Measurements from ENCODE around the gene ICOSLG. TPM values are rescaled to one million over a fixed set of nuclear protein-coding genes. Genes with fewer than 3 reads are reported as not detected.
A peak's percentile ranks its signal among the peaks of the same experiment; 100 is the strongest.
"Not testable (repeated sequence)": the region's sequence is repeated elsewhere in the genome, so short reads cannot be mapped to it uniquely, and the experiment has no call there.

The ICOSLG gene
- total RNA-seq, 2 experiments from 2014 or later = 1.8 to 2.0 TPM

DNA sequence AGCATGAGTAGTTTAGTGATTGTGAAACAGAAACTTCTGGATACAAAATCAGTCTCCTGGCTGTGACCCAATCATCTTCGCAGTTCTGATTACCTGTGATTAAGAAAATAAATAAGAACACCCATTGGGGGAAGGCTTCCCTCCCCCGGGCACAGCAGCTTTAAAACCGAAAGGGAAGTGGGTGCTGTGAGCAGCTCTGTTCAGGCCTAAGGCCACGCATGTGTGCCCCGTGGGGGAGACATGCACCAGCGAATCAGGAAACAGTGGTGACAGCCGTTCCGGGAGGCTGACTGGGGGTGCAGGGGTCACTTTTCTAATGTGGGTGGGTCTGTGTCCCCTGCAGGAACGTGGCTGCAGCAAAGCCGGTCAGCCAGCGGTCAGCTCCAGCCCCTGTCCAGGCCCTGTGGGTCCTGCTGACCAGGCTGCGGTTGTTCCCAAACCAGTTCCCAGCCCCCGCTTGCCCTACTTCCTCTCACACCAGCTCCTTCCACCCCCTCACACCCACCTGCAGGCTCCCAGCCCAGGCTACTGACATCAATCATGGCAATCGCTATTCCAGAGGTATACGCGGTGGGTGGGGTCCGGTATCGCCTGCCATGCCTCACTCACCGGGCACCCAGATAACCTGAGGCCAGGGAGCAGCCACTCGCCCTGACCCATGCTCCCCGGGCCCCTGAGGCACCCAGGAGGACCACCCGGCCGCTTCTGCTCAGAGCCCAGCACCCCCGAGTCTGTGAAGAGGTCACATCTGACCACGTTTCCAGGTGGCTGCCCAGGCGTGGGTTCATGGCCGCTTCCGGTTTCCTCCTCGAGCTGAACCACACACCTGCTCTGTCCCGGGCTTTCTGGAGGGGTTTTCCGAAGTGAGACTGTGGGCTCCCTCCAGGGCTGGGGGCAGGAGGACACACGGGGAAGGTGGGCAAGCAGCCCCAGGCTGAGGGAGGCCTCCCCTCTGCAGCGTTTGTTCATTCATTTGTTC lies 33.8 kb downstream of the ICOSLG start:
- H3K4me1 Mint-ChIP-seq (ENCODE audit: low read depth); CTCF ChIA-PET; H3K27ac Mint-ChIP-seq; H3K4me3 Mint-ChIP-seq; H3K36me3 Mint-ChIP-seq (ENCODE audit: low read depth); H3K9me3 Mint-ChIP-seq (ENCODE audit: insufficient read depth); H3K27me3 Mint-ChIP-seq (ENCODE audit: low read depth); POLR2A ChIA-PET; DNase-seq: not testable (repeated sequence)
- peak; percentile 80 for ATAC-seq

DNA sequence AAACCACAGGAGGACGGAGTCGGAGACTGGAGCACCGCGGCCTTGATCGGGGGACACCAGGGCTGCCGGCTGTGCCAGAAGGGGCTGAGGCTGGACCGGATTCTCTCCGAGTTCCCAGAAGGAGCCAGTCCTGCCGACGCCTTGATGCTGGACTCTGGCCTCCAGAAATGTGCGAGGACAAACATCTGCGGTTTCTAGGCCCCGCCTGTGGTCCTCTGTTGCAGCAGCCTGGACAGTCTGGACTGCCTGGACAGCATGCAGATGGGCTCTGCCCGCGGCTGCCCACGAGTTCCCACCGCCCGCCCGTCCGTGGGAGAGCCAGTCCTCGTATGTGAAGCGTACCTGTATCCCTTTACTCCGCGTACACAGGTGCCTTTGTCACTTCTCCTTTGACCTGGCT lies 34.6 kb downstream of the ICOSLG start:
- H3K36me3 Mint-ChIP-seq (ENCODE audit: low read depth) = not testable (repeated sequence)

DNA sequence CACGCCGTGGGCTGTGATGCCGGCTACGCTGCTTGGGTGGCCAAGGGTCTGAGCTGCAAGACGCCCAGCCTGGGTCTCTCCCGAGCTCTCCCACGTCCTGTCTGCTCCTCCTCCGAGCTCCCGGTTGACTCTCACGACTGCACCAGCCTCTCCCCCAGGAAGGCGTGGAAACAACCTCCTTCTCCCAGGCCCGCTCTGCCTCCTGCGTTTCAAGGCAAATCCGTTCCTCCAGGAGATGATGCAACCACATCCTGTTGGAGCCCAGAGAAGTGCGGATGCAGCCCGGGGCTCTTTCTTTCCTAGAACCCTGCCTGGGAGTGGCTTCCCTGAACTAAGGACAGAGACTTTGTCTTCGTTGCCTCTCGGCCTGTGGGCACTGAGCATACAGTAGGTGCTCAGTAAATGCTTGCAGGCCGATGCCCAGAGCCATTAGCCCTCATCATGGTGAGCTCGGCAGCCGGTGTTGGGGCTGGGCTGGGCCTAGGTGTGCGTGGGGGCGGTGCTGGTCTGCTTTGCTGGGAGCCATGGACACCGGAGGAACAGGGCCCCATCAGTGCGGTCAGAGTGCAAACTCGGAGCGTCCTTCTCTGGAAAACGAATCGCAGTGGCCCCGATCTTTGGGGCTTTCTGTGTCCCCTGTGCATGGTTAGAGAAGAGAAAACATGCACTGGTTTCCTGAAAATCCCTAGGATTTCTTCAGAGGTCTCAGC lies 38.0 kb downstream of the ICOSLG start:
- DNase-seq; ATAC-seq; H3K4me1 Mint-ChIP-seq (ENCODE audit: low read depth); H3K4me3 Mint-ChIP-seq; H3K27ac Mint-ChIP-seq; H3K36me3 Mint-ChIP-seq (ENCODE audit: low read depth); H3K27me3 Mint-ChIP-seq (ENCODE audit: low read depth); CTCF ChIA-PET; H3K9me3 Mint-ChIP-seq (ENCODE audit: insufficient read depth); POLR2A ChIA-PET: not testable (repeated sequence)

More for the DNA sequence above, 34.6 kb downstream of the ICOSLG start:
- CTCF ChIA-PET; H3K4me1 Mint-ChIP-seq (ENCODE audit: low read depth); ATAC-seq; H3K4me3 Mint-ChIP-seq; DNase-seq; H3K27ac Mint-ChIP-seq; H3K27me3 Mint-ChIP-seq (ENCODE audit: low read depth); H3K9me3 Mint-ChIP-seq (ENCODE audit: insufficient read depth); POLR2A ChIA-PET: not testable (repeated sequence)

DNA sequence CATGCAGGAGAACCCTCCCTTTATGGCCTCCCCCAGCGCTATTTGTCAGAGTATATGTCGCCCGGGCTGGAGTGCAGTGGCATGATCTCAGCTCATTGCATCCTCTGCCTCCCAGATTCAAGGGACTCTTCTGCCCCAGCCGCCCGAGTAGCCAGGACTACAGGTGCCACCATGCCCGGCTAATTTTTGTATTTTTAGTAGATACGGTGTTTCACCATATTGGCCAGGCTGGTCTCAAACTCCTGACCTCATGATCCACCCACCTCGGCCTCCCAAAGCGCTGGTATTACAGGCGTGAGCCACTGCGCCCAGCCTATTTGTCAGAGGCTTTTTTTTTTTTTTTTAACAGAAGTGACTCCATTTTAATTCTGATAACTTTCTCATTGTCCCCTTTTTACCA lies 40.7 kb downstream of the ICOSLG start:
- H3K36me3 Mint-ChIP-seq (ENCODE audit: low read depth); DNase-seq; H3K4me3 Mint-ChIP-seq; POLR2A ChIA-PET; H3K27ac Mint-ChIP-seq; H3K27me3 Mint-ChIP-seq (ENCODE audit: low read depth); ATAC-seq; H3K9me3 Mint-ChIP-seq (ENCODE audit: insufficient read depth); CTCF ChIA-PET; H3K4me1 Mint-ChIP-seq (ENCODE audit: low read depth): not testable (repeated sequence)

DNA sequence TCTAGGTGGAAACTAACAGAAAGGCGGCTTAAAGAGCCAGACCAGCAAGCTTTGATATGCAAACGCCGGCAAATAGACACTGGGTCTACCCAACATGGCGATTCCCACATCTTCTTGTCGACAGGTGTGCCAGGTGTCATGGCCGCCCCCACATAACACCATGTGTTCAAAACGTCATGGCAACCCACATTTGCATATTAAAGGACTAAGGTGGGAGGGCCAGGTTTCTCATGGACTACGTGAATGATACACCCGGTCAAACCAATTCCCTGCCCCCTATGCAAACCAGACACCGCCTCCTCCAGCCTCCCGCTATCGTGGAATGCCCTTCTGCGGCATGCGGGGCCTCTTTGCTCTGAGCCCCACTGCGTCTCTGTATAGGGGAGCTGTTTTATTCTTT lies 41.3 kb downstream of the ICOSLG start:
- ChIA-PET POLR2A (no interaction called here), CTCF (no interaction called here)
- ATAC-seq (no peak), DNase-seq (no peak)
- no peak overlapping the region for H3K4me3 Mint-ChIP-seq
- H3K27ac Mint-ChIP-seq = no peak overlapping the region
- peaks cover 4% of the 10 kb centered on the region for H3K27me3 Mint-ChIP-seq (ENCODE audit: low read depth)
- H3K4me1 Mint-ChIP-seq (ENCODE audit: low read depth) = no peaks in the 10 kb centered on the region
- H3K36me3 Mint-ChIP-seq (ENCODE audit: low read depth) = no peaks in the 10 kb centered on the region
- no peaks in the 10 kb centered on the region for H3K9me3 Mint-ChIP-seq (ENCODE audit: insufficient read depth)

DNA sequence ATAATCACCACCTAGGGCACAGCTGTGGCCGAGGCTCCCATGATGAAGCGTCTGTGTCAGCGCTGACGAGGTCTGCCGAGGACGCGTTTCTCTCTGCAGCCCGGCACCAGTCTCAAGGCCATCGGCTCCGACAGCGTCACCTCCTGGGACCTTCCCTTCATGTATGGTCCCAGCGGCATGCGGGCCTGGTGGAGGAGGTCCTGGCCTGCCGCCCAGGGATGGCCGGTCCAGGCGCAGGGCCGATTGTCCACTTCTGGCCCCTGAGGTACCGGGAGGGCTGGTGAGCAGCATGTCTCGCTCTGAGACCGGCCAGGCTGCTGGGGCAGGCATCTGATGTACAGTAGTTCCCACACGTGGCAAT lies 43.6 kb downstream of the ICOSLG start:
- H3K4me1 Mint-ChIP-seq (ENCODE audit: low read depth); POLR2A ChIA-PET; H3K36me3 Mint-ChIP-seq (ENCODE audit: low read depth); H3K27ac Mint-ChIP-seq; H3K27me3 Mint-ChIP-seq (ENCODE audit: low read depth); H3K4me3 Mint-ChIP-seq; ATAC-seq; H3K9me3 Mint-ChIP-seq (ENCODE audit: insufficient read depth); DNase-seq; CTCF ChIA-PET: not testable (repeated sequence)

DNA sequence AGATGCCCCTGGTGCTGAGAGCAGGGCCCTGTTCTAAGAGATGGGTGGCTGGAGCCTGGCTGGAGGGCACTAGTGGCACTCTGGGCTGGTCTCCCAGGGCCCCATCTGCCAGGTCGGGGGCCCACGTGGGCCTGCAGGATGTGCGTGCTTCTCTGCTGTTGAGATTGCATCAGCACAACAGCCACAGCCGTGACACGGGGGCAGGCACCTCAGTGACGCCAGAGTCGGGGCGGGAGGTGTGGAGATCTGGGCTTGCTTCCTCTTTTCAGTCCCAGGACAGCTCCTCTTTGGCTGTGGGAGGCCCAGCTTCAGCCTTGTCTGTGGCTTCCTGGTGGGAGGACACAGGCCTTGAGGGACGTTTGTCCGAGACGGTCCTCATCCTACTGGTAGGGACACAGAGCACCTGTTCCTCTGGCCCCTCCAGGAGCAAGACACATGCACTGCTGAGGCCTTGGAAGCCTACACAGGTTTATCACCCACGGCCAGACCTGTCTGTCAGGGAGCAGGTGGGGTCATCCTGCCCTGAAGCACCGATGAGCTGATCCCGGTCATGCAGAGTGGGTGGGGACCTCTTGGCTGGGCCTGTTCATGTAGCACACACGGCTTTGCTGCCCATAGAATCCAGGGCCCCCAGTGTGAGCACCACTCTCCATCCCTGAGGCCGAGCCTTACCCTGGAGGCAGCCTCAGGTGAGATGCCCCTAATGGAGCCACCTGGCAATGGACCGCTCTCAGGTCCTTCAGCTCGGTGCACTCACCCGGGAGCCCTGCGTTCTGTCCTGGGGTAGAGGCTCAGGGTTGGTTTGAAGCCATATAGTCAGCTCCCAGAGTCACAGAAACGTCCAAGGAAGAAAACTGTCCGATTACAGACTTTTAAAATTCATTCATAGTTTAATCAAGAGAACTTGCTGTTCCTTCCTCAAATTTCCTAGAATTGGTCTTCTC lies 44.3 kb downstream of the ICOSLG start:
- CTCF ChIA-PET; H3K36me3 Mint-ChIP-seq (ENCODE audit: low read depth); H3K9me3 Mint-ChIP-seq (ENCODE audit: insufficient read depth); H3K27me3 Mint-ChIP-seq (ENCODE audit: low read depth); H3K4me1 Mint-ChIP-seq (ENCODE audit: low read depth); DNase-seq; ATAC-seq; POLR2A ChIA-PET; H3K4me3 Mint-ChIP-seq; H3K27ac Mint-ChIP-seq: not testable (repeated sequence)

DNA sequence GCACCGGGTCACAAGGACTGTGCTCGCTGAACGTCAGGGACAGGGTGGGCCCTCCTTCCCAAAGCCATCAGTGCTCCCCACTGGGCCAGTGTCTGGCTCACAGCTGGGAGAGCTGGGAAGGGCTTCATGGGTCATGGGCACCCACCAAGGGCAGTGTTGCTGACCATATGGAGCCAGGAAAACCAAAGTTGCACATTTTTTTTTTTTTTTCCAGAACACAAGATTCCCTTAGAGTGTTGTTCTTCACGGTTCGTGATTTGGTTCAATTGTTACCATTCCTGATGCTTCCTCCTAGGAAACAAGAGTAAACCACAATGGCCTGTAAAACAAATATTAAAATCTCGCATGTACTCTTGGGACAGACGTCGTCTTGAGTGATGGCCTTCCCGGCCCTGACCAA lies 45.9 kb downstream of the ICOSLG start:
- H3K27ac Mint-ChIP-seq; H3K4me3 Mint-ChIP-seq; ATAC-seq; H3K27me3 Mint-ChIP-seq (ENCODE audit: low read depth); H3K4me1 Mint-ChIP-seq (ENCODE audit: low read depth); POLR2A ChIA-PET; DNase-seq; H3K9me3 Mint-ChIP-seq (ENCODE audit: insufficient read depth); H3K36me3 Mint-ChIP-seq (ENCODE audit: low read depth); CTCF ChIA-PET: not testable (repeated sequence)

DNA sequence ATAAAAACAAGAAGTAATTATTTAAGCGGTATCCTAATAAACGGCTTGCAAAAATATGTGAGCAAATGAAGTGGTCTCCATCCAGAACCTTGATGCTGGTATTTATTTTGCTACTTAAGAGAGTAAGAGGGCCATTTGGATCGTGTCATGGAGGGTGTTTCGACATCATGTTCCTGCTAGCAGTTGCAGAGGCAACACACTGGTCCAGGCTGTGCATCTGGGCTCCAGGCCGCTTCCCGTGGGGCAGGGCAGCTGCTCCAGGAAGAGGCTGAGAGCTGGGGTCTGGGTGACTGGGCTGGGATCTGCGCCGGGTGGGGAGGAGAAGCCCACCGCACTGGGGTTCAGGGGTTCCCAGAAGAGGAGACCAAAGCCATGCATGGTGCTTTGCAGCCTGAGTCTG lies 46.3 kb downstream of the ICOSLG start:
- ATAC-seq; H3K4me3 Mint-ChIP-seq; H3K9me3 Mint-ChIP-seq (ENCODE audit: insufficient read depth); POLR2A ChIA-PET; CTCF ChIA-PET; H3K36me3 Mint-ChIP-seq (ENCODE audit: low read depth); H3K4me1 Mint-ChIP-seq (ENCODE audit: low read depth); H3K27ac Mint-ChIP-seq; H3K27me3 Mint-ChIP-seq (ENCODE audit: low read depth); DNase-seq: not testable (repeated sequence)

DNA sequence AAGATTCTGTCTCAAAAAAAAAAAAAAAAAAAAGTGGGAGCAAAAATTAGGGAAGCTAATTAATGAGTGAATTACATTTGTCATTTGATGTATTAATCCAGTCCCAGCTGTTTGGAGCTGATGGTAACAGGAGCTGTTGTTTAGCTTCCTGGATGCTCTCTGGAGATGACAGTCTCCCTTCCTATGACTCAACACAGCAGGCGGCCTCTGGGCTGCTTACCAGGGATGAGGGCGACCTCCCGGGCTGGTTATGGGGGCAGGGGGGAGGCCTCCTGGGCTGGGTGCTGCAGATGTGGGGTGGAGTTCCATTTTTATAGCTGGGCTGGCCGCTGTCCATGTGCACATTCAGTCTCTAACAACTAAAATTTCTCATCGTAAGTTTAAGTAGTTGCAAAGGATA lies 47.6 kb downstream of the ICOSLG start:
- ATAC-seq; DNase-seq; H3K27ac Mint-ChIP-seq; H3K36me3 Mint-ChIP-seq (ENCODE audit: low read depth); H3K9me3 Mint-ChIP-seq (ENCODE audit: insufficient read depth); H3K4me1 Mint-ChIP-seq (ENCODE audit: low read depth); POLR2A ChIA-PET; CTCF ChIA-PET; H3K4me3 Mint-ChIP-seq; H3K27me3 Mint-ChIP-seq (ENCODE audit: low read depth): not testable (repeated sequence)

DNA sequence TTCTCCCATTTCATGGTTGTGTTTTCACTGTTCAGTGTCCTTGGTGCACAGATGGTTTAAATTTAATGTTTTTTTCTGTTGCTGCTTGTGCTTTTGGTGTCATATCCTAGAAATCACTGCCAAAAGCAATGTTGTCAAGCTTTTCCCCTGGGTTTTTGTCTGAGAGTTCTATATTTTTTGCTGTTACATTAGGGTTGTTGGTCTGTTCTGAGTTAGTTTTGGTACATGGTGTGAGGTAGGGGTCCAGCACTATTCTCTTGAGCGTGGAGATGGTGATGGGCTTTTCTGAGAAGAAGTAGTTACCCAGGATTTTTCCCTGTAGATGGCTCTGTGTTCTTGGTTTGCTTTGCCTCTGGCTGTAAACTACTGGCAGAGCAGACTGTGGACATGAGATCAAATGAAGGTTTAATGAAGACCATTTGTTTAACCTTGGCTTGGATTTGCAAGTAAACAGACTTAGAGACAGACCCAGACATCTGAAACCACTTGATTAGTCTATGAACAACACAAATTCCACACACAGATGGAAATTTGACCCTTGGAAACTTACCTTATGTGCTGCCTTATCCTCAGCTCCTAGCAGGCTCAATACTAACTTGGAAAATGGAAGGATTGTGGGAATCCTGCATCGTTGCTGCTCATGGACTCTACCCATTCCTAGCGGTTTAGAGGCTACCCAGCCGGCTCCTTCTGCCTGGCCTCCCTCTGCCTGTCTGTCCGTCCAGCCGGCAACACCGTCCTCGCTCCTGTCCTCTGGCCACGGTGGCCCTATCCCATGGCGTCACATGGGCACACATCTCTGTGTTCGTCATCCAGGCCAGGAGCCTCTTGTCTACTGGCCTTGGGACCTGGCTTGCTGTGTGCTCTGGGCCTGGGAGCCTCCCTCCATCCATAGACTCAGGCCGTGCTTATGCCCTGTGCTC lies 50.1 kb downstream of the ICOSLG start:
- CTCF ChIA-PET; H3K4me3 Mint-ChIP-seq; DNase-seq; H3K27me3 Mint-ChIP-seq (ENCODE audit: low read depth); ATAC-seq; H3K27ac Mint-ChIP-seq; H3K36me3 Mint-ChIP-seq (ENCODE audit: low read depth); H3K9me3 Mint-ChIP-seq (ENCODE audit: insufficient read depth); H3K4me1 Mint-ChIP-seq (ENCODE audit: low read depth); POLR2A ChIA-PET: not testable (repeated sequence)

All from activated CD8-positive, alpha-beta T cell treated with anti-CD3 and anti-CD28 coated beads, Interleukin-2, amount 10 ng/mL, durations not matched to agents 7 days and 5 days (primary cell).